Stimulated activated CD8-positive, alpha-beta memory T cell treated with anti-CD3 and anti-CD28 coated beads, Interleukin-7, amount 100 ng/mL, for 24 hours (primary cell): ENCODE measurements around the gene RNF224.
"Not testable (repeated sequence)": the region's sequence is repeated elsewhere in the genome, so short reads cannot be mapped to it uniquely, and the experiment has no call there.

Experiments used
- DNase-seq: peaks from one replicate; pipeline ENCODE4 v3.0.0-alpha.2; 2020; ENCODE audit warnings: low read depth

Gene RNF224

DNA sequence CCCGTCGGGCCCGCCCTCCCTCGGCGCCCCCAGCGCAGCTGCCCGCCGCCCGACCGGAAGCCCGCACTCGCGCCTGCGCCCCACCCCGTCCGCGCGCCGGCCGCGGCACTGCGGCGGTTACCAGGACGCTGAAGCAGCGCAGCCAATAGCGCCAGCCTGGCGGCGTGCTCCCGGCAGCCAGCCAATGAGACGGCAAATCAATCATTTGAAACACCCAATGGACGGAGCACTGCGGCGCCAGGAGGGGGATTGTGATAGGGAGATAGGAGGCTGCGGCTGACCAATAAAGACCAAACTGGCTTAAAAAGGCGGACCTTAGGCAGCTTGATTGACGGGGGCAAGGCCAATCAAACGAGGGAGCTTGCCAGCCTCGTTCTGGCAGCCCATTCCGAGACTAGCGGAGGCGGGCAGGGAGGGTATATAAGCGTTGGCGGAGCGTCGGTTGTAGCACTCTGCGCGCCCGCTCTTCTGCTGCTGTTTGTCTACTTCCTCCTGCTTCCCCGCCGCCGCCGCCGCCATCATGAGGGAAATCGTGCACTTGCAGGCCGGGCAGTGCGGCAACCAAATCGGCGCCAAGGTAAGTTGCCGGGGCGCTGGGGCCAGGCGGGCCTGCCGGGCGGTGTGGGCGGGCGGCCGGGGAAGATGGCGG lies 13.7 kb downstream of the RNF224 start, which contains the start of gene TUBB4B:
Gene TUBB4B (plus strand): TSS at position 447 of the 649 bp plus-strand sequence. CDS start 74 bp downstream, at position 521.
- peak; percentile 88 for DNase-seq

DNA sequence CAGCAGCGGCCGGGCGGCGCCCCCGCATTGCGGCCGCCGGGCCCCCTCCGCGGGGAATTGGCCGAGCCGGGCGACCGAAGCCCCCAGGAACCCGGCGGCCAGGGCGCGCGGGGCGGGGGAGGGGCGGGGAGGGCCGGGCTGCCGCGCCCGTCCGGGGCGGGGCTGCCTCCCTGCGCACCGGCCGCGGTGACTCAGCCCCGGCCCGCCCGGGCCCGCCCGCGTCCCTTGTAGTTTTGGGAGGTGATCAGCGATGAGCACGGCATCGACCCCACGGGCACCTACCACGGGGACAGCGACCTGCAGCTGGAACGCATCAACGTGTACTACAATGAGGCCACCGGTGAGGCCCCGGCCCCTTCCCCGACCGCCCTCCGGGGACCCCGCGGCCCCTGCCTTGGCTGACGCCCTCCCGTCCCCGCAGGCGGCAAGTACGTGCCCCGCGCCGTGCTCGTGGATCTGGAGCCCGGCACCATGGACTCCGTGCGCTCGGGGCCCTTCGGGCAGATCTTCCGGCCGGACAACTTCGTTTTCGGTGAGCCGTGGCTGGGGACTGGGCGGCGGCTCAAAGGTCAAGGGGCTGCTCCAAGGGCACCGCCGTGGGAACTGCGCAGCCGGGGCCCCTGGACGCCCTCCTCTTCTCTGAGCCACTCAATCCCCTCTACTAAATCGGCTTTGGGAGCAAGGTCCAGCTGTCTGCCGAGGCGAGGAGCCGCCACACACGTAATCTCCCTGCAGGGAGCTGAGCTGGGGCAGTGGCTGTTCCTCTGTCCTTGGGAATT lies 14.4 kb downstream of the RNF224 start:
- DNase-seq, result peak; percentile 37

DNA sequence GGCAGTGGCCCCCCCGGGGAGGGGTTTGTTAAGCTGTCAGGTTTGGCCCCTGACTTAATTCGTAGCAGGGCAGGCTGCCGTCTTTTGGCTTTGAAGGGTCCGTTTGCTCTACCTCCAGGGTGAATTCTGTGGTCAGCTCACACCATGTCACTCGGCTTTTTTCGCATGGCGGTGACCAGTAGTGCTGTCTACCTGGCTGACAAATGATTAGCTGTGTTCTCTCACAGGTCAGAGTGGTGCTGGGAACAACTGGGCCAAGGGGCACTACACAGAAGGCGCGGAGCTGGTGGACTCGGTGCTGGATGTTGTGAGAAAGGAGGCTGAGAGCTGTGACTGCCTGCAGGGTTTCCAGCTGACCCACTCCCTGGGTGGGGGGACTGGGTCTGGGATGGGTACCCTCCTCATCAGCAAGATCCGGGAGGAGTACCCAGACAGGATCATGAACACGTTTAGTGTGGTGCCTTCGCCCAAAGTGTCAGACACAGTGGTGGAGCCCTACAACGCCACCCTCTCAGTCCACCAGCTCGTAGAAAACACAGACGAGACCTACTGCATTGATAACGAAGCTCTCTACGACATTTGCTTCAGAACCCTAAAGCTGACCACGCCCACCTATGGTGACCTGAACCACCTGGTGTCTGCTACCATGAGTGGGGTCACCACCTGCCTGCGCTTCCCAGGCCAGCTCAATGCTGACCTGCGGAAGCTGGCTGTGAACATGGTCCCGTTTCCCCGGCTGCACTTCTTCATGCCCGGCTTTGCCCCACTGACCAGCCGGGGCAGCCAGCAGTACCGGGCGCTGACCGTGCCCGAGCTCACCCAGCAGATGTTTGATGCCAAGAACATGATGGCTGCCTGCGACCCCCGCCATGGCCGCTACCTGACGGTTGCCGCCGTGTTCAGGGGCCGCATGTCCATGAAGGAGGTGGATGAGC lies 15.2 kb downstream of the RNF224 start:
- no peak for DNase-seq

DNA sequence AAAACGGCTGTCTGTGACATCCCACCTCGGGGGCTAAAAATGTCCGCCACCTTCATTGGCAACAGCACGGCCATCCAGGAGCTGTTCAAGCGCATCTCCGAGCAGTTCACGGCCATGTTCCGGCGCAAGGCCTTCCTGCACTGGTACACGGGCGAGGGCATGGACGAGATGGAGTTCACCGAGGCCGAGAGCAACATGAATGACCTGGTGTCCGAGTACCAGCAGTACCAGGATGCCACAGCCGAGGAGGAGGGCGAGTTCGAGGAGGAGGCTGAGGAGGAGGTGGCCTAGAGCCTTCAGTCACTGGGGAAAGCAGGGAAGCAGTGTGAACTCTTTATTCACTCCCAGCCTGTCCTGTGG lies 15.9 kb downstream of the RNF224 start:
- DNase-seq, result not testable (repeated sequence)

DNA sequence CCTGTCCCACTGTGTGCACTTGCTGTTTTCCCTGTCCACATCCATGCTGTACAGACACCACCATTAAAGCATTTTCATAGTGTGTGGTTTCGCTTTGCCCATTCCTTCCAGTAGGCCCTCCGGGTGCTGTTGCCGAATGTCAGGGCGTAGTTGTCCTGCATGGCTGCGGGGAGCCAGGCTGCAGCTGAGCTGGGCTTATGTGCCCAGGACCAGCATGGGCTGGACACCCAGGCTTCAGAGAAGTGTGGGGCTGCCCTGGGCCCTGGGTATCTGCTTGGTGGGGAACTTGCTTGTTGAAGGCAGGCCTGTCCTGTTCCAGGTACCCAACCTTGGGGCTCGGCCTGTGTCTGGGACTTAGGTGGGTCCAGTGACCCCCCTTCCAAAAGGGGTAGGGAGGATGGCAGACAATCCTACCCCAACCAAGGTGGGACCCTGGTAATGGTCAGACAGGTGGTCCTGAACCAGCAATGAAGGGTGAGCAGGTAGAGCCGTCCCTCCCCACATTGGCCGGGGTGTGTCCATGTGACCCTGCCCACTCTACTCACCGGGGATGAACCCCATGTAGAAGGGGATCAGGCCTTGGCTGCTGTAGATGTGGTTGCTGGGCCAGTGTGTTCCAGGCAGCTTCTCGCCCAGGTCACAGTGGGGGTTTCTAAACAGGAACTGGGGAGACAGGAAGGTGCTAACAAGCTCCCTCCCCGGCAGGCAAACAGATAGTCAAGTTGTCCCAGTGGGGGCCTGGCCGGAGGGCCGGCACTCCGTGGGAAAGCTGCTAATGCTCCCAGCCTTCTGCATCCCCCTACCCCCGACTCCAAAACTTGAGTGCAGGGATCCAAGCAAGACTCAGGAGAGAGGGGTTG lies 16.6 kb downstream of the RNF224 start:
- no peak for DNase-seq

DNA sequence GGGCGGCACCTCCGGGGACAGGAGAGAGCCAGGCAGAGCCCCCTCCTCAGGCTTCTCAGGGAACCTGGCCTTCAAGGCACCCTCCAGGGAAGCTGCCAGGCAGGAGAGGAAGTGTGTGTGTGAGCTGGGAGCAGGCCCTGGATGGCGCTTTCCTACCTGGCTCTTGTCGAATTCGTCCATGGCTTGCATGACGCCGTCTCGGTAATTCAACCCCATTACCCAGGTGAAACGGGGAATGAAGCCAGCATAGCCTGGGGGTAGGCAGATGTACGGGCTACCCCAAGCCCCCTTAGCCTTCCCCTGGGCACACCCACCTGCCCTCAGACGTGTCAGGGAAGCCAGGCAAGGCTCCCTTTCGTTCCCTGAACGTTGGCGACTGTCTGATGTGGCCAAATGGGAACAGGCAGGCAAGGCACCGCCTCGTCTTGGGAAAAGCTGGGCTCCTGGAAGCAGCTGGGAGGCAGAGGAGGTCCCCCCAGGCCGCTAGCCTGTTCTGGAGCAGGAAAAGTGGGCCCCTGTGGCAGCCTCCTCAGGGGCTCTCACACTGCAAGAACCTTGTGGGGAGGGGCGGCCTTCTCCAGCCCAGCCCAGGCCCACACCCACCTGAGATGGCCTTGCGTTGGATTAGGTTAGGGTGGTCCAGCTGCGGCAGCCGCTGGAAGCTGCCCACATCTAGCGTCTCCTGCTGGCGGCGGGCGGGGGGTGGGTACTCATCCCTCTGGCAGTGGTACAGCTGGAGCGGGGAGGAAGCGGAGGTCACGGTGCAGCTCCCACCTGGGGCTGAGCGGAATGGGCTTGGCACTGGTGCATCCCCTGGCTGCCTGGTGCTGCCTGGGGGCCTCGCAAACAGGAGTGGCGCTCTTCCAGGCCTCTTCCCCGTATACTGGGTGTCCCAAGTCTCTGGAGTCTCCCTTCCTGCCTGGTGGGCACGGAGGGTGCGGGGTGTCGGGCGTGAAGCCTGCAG lies 17.5 kb downstream of the RNF224 start:
- no peak for DNase-seq

DNA sequence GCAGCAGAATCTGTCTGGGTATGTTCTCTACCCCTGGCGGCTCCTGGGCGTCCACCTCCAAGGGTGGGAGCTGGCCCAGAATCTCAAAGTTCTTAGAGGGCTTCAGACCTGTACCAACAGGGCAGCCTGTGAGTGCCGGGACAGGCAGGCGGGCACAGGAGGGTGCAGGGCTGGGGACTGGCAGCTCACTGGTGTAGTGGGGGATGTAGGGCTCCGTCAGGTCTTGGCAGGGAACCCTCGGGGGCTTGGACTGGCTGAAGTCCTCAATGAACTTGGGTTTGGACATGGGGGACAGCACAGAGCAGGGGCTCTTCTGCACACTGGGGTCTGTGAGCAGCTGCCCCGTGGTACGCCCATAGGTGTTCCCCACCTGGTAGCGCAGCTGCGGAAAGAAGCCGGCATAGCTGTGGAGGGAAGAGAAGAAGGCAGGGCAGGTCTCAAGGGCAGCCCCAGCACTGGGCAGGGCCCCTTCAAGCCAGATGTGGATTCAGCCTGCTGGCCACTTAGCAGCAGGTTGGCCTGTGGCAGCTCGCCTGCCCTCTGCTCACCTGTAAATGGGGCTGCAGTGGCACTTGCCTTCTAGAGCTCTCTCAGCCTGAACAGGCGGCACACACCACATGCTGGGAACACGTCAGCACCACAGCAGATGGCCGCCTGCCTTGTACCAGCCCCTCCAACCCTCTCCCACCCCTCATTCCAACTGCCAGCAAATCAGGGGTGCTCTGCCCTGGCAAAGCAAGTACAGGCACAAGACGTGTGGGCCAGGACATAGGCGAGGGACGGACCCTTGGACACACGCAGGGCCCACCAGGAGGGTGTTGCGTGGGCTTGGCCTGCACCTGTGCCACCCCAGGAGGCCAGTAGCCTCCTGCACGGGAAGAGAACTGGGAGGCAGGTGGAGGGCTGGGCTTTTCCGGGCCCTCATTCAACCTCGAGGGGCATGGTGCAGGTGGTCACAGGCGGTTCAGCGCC lies 18.4 kb downstream of the RNF224 start:
- no peak for DNase-seq

DNA sequence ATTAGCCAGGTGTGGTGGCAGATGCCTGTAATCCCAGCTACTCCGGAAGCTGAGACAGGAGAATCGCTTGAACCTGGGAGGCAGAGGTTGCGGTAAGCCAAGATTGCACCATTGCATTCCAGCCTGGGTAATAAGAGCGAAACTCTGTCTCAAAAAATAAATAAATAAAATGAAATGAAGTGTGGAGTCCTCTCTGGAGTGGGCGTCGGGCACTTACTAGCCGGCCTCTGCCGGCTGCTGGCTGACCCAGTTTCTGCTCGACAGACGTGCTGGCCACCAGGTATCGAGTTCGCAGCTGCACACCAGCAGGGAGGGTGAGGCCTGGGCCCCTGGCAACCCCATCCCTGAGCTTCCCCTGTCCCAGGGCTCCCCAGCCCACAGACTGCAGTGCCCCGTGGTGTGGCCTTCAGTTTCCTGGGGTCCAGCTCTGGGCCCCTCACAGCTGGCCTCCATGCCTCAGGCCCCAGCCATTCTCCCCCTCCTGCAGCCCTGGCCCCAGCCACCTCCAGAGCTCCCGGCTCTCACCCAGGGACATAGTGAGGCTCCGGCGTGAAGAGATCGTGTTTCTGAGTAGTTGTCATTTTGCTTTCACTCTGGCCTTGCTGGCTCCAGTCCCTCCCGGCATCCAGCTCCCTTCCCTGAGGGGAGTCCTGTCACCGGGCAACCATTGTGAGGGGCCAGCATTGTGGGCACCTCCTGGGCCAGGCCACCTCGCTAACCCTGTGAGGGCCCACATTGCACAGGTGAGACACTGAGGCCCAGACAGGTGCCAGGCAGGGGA lies 20.0 kb downstream of the RNF224 start:
- no peak for DNase-seq

DNA sequence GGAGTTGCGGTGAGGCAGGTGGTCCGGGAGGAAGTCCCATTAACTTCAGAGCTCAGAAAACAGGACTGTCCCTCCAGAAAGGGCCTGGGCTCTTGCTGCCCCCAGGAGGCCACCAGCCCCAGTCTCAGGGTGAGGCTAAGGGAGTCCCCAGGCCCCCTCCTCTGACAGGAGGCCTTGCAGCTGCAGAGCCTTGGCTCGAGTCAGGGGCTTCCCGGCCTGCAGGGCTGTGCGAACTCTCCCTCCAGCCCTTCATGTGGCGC lies 20.5 kb downstream of the RNF224 start:
- DNase-seq, result no peak

DNA sequence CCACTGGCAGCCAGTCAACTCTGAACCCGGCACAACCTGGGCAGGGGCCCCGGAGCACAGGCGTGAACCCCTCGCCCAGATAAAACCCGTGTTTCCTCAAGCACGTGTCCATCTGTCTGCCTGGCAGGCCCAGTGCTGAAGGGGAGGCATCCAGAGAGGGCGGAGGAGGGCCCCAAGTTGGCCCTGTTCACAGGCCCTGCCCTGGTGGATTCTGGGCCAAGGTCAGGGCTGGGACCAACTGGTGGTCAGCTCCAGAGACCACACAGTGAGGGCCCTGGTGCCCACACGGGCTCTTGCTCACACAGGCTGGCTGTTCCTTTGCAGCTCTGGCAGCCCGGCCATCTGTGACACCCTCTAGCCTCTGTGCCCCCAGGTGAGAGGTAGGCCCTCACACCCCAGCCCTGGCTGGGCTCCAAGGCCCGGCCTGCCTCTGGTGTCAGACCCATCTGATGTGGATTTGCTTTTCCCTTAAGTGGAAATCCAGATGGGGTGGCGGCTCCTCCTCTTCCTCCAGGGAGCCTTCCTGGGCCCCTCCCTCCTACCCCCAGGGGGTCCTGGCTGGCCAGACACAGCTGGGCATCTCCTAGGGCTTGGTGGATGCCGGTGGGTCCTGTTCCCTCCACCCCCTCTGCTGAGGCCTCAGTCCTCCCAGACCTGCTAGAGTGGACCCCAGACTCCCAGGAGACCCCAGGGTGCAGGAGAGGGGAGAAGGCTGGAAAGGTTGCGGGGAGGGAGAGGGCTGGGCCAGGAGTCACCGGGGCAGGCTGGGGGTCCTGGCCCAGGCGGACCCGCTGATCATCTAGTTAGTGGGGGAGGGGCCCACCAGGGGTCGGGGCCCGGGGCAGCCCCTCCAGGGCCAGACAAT lies 23.3 kb downstream of the RNF224 start:
- no peak for DNase-seq

DNA sequence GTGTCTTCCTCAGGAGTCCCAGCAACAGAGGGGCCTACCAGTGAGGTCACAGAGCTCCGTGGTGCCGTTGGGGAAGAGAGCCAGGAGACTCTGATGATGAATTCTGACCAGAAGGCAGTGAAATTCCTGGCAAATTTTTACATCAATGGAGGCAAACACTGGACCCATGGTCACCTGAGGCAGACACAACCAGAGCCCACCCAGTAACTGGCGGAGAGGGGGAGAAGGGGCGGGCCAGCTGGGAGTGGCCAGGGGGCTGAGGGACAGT lies 23.8 kb downstream of the RNF224 start, which contains the start of gene STPG3:
Gene STPG3 (plus strand): TSS at position 93 of the 268 bp plus-strand sequence. CDS start 1 bp downstream, at position 94.
- DNase-seq, result no peak

DNA sequence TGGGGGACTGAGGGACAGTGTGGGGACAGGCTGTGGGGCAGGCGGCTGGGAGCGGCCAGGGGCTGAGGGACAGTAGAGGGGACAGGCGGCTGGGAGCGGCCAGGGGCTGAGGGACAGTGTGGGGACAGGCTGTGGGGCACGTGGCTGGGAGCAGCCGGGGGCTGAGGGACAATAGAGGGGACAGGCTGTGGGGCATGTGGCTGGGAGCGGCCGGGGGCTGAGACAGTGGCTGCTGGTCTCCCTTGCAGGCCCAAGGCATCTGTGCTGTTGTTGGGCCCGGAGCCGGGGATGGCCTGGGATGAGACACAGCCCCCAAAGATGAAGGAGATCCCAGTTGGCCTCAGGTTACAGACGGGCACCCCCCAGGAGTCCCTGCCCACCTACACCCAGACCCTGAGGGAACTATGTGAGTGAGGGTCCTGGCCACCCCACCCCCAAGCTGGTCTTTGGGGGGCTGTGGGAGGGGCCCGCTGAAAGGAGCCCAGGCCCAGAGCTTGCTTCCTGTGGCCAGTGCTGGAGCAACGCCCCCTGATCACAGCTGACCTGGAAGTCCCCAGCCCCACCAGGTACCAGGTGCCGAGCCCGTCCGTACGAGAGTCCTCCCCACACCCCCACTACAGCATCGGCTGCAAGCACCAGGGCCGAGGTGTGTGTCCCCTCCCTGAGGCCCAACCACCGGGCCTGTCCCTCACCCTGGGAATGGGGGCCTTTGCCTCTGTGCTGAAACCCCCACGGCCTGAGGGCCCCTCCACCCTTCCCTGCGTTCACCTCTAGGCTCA lies 24.4 kb downstream of the RNF224 start:
- no peak for DNase-seq

DNA sequence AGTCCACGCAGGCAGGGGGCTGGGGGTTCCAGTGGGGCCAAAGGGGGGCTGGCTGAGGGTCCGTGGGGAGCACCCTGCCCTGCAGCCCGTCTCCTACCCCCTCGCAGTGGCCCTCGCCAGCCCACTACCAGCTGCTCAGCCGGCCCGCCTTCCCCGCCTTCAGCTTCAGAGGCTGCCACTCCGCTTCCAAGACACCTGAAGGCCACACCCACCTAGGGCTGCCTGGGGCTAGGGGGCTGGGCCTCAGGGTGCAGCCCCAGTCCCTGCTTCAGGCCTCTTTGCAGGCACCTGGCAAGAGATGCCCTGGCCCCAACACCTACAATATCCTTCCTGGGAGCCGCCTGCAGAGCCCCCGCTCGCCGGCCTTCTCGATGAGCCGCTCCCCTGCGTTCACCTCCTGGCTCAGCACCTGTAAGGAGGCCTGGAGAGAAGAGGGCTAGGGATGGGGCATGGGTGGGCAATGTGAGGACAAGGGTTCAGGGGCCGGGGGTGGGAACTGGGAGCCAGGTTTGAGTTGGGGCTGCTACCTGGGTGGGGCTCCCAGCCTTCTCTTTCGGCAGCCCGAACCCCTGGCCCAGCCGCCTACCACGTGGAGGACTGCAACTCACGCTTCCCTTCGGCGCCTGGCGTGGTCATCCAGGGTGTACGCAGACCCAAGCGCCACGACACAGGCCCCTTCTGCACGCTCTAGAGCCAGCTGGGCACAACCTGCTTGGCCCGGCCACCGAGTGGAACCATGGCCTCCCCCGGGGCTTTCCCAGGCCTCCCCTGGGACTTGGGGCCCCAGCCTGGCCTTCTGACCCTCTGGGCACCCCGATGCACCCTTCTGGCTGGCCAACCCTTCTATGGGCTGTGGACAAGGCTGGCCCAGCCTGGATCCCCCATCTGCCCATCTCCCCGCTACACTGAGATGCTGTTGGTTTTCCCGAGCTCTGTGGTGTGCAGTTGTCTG lies 25.5 kb downstream of the RNF224 start:
- DNase-seq, result no peak

DNA sequence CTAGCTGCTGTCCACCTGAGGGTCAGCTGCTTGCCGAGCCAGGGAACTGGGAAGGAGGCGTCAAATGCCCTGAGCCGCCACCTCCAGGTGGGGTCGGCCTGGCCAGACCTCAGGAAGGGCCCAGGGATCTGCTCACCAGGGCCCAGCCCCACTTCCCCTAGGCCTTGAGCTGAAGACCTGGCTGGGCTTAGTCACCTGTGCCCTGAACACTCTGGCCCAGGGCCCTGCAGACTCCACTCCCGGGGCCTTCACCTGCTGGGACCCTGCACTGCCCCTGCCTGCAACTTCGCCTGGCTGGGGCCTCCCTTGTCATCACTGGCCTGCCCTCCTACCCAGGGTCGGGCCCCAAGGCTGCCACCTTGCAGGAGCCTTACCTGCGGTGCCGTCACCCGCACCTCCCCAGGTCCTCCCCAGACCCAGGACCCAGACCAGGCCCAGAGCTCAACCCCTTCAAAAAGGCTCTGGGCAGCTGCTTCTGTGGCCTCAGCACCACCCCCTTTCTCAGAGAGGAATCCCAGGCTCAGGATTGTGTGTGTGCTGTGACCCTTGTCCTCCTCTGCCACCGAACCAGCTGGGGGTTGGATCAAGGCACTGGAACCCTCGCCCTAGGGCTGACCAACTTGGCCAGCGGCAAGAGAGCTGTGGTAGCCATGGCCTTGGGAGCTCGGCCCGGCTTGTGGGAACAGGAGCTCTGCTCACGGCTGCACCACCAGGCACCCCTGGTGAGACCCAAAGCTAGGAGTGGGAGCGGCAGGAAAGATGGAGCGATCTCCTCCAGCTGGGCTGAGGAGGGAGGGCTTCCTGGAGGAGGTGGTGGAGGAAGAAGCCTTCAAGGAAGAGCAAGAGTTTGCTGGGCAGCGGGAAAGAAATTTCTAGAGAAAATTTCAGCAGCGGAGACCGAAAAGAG lies 26.7 kb downstream of the RNF224 start:
- no peak for DNase-seq
